ENCODE data around the gene EHD1.

EHD1 gene

GRCh38 chr11:64894070-64894811, 15.8 kb upstream of the EHD1 start:
- H3K27me3 Mint-ChIP-seq (ENCODE audit: low read depth) = no peaks in the 10 kb centered on the region
- H3K4me3 Mint-ChIP-seq = no peak overlapping the region
- H3K9me3 Mint-ChIP-seq = no peaks in the 10 kb centered on the region
- peak overlapping the region in 1 of 3 experiments; percentile 57 for H3K27ac Mint-ChIP-seq
- H3K36me3 Mint-ChIP-seq (ENCODE audit: low read depth) = peaks cover 6% of the 10 kb centered on the region
- TF ChIP-seq CTCF (IDR thresholded peaks at IDR 0.05; ENCODE audit: unreplicated experiment in 3 of 3) = peak; percentile 74 to 82 (median 79)
- no peaks in the 10 kb centered on the region for H3K4me1 Mint-ChIP-seq

DNA sequence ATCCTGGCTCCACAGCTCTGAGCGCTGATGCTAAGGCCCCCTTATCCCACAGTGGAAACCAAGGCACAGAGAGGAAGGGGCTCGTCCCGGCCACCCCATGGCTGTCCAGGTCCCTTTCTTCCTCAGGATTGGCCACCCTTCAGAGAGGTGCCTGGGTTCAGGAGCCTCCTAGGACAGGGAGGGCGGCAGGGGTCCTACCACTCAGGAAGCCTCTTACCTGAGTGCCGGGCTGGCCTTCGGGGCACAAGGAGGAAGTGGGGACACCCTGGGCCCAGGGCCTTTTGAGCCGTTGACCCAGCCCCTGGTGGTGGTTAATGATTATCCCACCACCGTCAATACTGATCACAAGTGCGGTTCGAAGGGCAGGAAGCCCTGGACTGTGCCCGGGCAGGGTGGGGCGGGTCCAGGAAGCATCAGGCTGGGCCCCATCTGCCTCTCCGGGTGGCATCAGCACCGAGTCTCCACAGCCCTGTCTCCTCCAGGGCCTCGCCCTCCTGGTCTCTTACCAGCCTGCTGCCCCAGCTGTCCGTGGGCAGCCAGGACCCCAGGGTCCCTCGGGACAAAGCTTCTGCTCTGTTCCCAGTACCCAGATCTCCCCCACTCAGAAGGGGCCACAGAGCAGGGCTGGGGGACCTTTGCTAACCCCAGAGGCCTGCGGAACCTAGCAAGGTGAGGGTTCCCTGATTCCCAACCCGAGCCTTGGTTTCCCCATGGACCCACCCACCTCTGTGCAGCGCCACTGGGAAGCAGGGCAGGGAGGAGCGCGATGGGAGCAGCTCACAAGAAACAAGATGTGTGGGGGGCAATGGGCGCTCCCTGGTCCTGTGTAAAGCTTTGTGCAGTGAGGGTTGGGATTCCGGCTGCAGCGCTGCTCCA, 15.0 kb upstream of the EHD1 start:
- H3K27me3 Mint-ChIP-seq (ENCODE audit: low read depth) = no peaks in the 10 kb centered on the region
- no peaks in the 10 kb centered on the region for H3K9me3 Mint-ChIP-seq
- no peaks in the 10 kb centered on the region for H3K4me1 Mint-ChIP-seq
- H3K36me3 Mint-ChIP-seq (ENCODE audit: low read depth) = peaks cover 2% of the 10 kb centered on the region
- no peak overlapping the region for H3K4me3 Mint-ChIP-seq
- H3K27ac Mint-ChIP-seq = no peak overlapping the region
- no peak for TF ChIP-seq CTCF (IDR thresholded peaks at IDR 0.05; ENCODE audit: unreplicated experiment in 3 of 3)

GRCh38 chr11:64892838-64893193, 14.4 kb upstream of the EHD1 start:
- Mint-ChIP-seq H3K4me3 (no peak overlapping the region), H3K27me3 (ENCODE audit: low read depth) (no peaks in the 10 kb centered on the region), H3K36me3 (ENCODE audit: low read depth) (no peaks in the 10 kb centered on the region), H3K4me1 (peaks cover 4% of the 10 kb centered on the region), H3K9me3 (no peaks in the 10 kb centered on the region), H3K27ac (no peak overlapping the region)
- no peak for TF ChIP-seq CTCF (IDR thresholded peaks at IDR 0.05; ENCODE audit: unreplicated experiment in 3 of 3)

GRCh38 chr11:64892411-64892831, 14.0 kb upstream of the EHD1 start:
- peaks cover 6% of the 10 kb centered on the region for H3K4me1 Mint-ChIP-seq
- peak overlapping the region in 2 of 3 experiments; percentile 27 to 84 for H3K27ac Mint-ChIP-seq
- no peaks in the 10 kb centered on the region for H3K9me3 Mint-ChIP-seq
- no peak for TF ChIP-seq CTCF (IDR thresholded peaks at IDR 0.05; ENCODE audit: unreplicated experiment in 3 of 3)
- H3K4me3 Mint-ChIP-seq = peak overlapping the region in 1 of 3 experiments; percentile 48
- no peaks in the 10 kb centered on the region for H3K27me3 Mint-ChIP-seq (ENCODE audit: low read depth)
- H3K36me3 Mint-ChIP-seq (ENCODE audit: low read depth) = no peaks in the 10 kb centered on the region

DNA sequence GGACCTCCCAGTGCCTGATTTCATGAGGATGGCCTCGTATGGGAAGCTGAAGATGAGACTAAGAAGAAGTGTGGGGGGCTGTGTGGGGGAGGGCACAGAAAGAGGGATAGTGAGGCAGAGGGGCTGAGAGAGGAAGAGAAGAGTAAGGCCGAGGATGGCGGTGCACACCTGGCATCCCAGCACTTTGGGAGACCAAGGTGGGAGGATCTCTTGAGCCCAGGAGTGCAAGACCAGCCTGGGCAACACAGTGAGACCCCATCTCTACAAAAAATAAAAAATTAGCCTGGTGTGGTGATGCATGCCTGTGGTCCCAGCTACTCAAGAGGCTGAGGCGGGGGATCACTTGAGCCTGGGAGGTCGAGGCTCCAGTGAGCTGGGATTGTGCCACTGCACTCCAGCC, 13.5 kb upstream of the EHD1 start:
- H3K27me3 Mint-ChIP-seq (ENCODE audit: low read depth) = no peaks in the 10 kb centered on the region
- no peaks in the 10 kb centered on the region for H3K9me3 Mint-ChIP-seq
- no peak for TF ChIP-seq CTCF (IDR thresholded peaks at IDR 0.05; ENCODE audit: unreplicated experiment in 3 of 3)
- H3K4me1 Mint-ChIP-seq = peaks cover 9% of the 10 kb centered on the region
- H3K4me3 Mint-ChIP-seq = peak overlapping the region in 1 of 3 experiments; percentile 48
- peak overlapping the region in 2 of 3 experiments; percentile 27 to 84 for H3K27ac Mint-ChIP-seq
- no peaks in the 10 kb centered on the region for H3K36me3 Mint-ChIP-seq (ENCODE audit: low read depth)
